Prostate gland (tissue), 2 donors: ENCODE data around the gene DCX. TPM values are rescaled to one million over a fixed set of nuclear protein-coding genes. Genes with fewer than 3 reads are reported as not detected.

Experiments used
- DNase-seq: peaks from one replicate; pipeline ENCODE4 v3.0.0-alpha.2; 2019; ENCODE audit warnings: low spot score
- H3K27ac ChIP-seq, 2 donors: fragments of 200-600 bp; sonication (generic); 2 replicates each; pipeline ENCODE4 v1.5.1; 2017 to 2019
- H3K27me3 ChIP-seq: fragments of 200-600 bp; sonication (generic); replicated peaks from 2 replicates; pipeline ENCODE4 v1.5.1; 2019; ENCODE audit not compliant: insufficient read depth
- H3K36me3 ChIP-seq, 2 donors: fragments of 200-600 bp; sonication (generic); 1 replicate in 1 of 2; 2 replicates in 1 of 2; pipeline versions ENCODE4 v1.5.1 to v1.8.1; 2017 to 2019
- H3K4me1 ChIP-seq: fragments of 200-600 bp; sonication (generic); replicated peaks from 2 replicates; pipeline ENCODE4 v1.5.1; 2019
- H3K4me3 ChIP-seq, 2 donors: fragments of 200-600 bp; sonication (generic); 2 replicates each; pipeline ENCODE4 v1.5.1; 2017 to 2019
- H3K9me3 ChIP-seq: fragments of 200-600 bp; sonication (generic); 2 replicates; pipeline ENCODE4 v1.5.1; 2017
- CTCF ChIP-seq, 4 experiments: fragments of 200-600 bp in 2 of 4; fragments of 450-650 bp in 2 of 4; sonication (generic) in 2 of 4; IDR thresholded peaks; 1 replicate in 3 of 4; 2 replicates in 1 of 4; pipeline ENCODE4 v1.5.1; 2016 to 2019; ENCODE audit warnings: antibody characterized with exemption in 4 of 4, mild to moderate bottlenecking in 2 of 4, moderate library complexity in 2 of 4
- POLR2A ChIP-seq: fragments of 450-650 bp; IDR thresholded peaks from one replicate; pipeline ENCODE4 v1.6.1; 2016; ENCODE audit warnings: antibody characterized with exemption, mild to moderate bottlenecking
- POLR2AphosphoS5 ChIP-seq: sonication (generic); formaldehyde crosslinking; IDR thresholded peaks from one replicate; pipeline ENCODE4 v1.6.1; 2017; ENCODE audit warnings: antibody characterized with exemption
- WGBS: methylation state at CpG from one replicate; pipeline ENCODE4 v1.1.5; 2018; 5-methylcytosine and 5-hydroxymethylcytosine counted together
- intact Hi-C: fragments of 100-400 bp; cut with DNase I; formaldehyde crosslinking; loops from one replicate; pipeline ENCODE4 v1.14.2; 2022
- total RNA-seq, 2 donors: library from RNA; depleted of rRNA; stranded (reverse); fragments of >200 nt; gene quantifications; one replicate each; pipeline ENCODE4 v1.1.0, GENCODE V29; 2016

The DCX gene
- total RNA-seq, 2 donors from 2014 or later: 0.17 TPM; not detected in 1

- H3K36me3 ChIP-seq: no peaks in the 10 kb centered on the region
- no peak overlapping the region for H3K27ac ChIP-seq
- intact Hi-C loops: no loop called here
- H3K4me1 ChIP-seq: no peaks in the 10 kb centered on the region
- H3K27me3 ChIP-seq: no peaks in the 10 kb centered on the region
- TF ChIP-seq POLR2AphosphoS5 (no peak), CTCF (IDR thresholded peaks at IDR 0.05) (no peak), POLR2A (no peak)
- no peaks in the 10 kb centered on the region for H3K9me3 ChIP-seq
- no peak for DNase-seq
- H3K4me3 ChIP-seq: no peak overlapping the region
- 75% methylated on average over 3 of the region's 3 CpGs for WGBS
Measured at GRCh38 chrX:111288841-111289240, 123.2 kb downstream of the DCX start.

- H3K36me3 ChIP-seq: no peaks in the 10 kb centered on the region
- H3K27ac ChIP-seq: no peak overlapping the region
- TF ChIP-seq POLR2A: no peak
- TF ChIP-seq POLR2AphosphoS5: no peak
- TF ChIP-seq CTCF (IDR thresholded peaks at IDR 0.05): no peak
- DNase-seq: no peak
- no peak overlapping the region for H3K4me3 ChIP-seq
- intact Hi-C loops: no loop called here
- H3K4me1 ChIP-seq: no peaks in the 10 kb centered on the region
- H3K9me3 ChIP-seq: no peaks in the 10 kb centered on the region
- H3K27me3 ChIP-seq: no peaks in the 10 kb centered on the region
- WGBS: 52% methylated on average over 8 of the region's 8 CpGs
Measured at GRCh38 chrX:111284631-111285293, 127.2 kb downstream of the DCX start.

- DNase-seq: no peak
- Histone ChIP-seq H3K27me3 (no peaks in the 10 kb centered on the region), H3K4me3 (no peak overlapping the region), H3K9me3 (no peaks in the 10 kb centered on the region), H3K27ac (no peak overlapping the region), H3K4me1 (no peaks in the 10 kb centered on the region), H3K36me3 (no peaks in the 10 kb centered on the region)
- 100% methylated on average over 2 of the region's 2 CpGs for WGBS
- no peak for TF ChIP-seq POLR2AphosphoS5
- no peak for TF ChIP-seq POLR2A
- TF ChIP-seq CTCF (IDR thresholded peaks at IDR 0.05): no peak
- intact Hi-C loops: no loop called here
Measured at GRCh38 chrX:111283446-111283845, 128.5 kb downstream of the DCX start.

GRCh38 chrX:111282991-111283390, 129.0 kb downstream of the DCX start:
- WGBS: 50% methylated on average over 1 of the region's 1 CpG

More at GRCh38 chrX:111282991-111283390, 129.0 kb downstream of the DCX start:
- H3K4me1 ChIP-seq: no peaks in the 10 kb centered on the region
- no peaks in the 10 kb centered on the region for H3K36me3 ChIP-seq
- H3K27me3 ChIP-seq: no peaks in the 10 kb centered on the region
- no peak overlapping the region for H3K27ac ChIP-seq
- no peak overlapping the region for H3K4me3 ChIP-seq
- intact Hi-C loops: no loop called here
- no peak for DNase-seq
- TF ChIP-seq POLR2A: no peak
- no peak for TF ChIP-seq CTCF (IDR thresholded peaks at IDR 0.05)
- no peak for TF ChIP-seq POLR2AphosphoS5
- no peaks in the 10 kb centered on the region for H3K9me3 ChIP-seq
